NCI-H1048 (cell line): ENCODE measurements around the gene DNAJA1.
"Not testable (repeated sequence)": the region's sequence is repeated elsewhere in the genome, so short reads cannot be mapped to it uniquely, and the experiment has no call there.

Experiments used
- DNase-seq: peaks from one replicate; lab custom pipeline; 2025; lab: John Stamatoyannopoulos, UW

Gene DNAJA1

DNA sequence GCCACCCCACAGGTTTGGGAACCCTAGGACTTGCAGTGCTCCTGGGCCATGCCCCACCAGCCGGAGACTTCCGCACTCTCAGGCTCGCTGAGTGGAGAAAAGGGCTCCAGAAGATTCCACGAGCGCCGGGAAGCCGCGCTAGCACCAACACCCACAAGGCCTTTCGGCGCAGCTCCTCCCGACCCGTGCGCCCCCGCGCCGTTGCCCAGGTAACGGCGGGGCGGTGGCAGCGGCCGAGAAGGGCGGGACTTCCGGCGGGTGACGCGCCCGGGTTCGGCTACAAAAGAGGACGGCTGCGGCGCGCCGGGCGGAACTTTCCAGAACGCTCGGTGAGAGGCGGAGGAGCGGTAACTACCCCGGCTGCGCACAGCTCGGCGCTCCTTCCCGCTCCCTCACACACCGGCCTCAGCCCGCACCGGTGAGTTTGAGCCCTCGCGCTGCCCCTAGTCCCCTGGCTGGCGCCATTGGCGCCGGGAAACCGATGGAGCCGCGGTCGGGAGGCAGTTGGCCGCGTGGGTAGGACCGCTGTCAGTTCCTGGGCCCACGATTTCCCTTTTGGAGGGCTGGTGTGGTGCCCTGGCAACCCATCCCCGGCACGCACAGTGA, at the start of gene DNAJA1:
TSS of gene DNAJA1 (plus strand) at position 308 of the 606 bp plus-strand sequence. CDS start 1,212 bp downstream, outside the sequence.
- DNase-seq: peak; percentile 80

- no peak for DNase-seq
These were observed 47.0 kb upstream of the DNAJA1 start for GRCh38 chr9:32978051-32978450.

GRCh38 chr9:32986971-32987370, 38.1 kb upstream of the DNAJA1 start:
- no peak for DNase-seq

- no peak for DNase-seq
These were observed 35.4 kb upstream of the DNAJA1 start for GRCh38 chr9:32989660-32990059.

GRCh38 chr9:32991897-32992594, 33.0 kb upstream of the DNAJA1 start:
- DNase-seq: no peak

GRCh38 chr9:32992595-32993238, 32.4 kb upstream of the DNAJA1 start:
- no peak for DNase-seq

- not testable (repeated sequence) for DNase-seq
These were observed 24.4 kb upstream of the DNAJA1 start for GRCh38 chr9:33000682-33001055.

- not testable (repeated sequence) for DNase-seq
These were observed 19.7 kb upstream of the DNAJA1 start for GRCh38 chr9:33005335-33005734.

- DNase-seq: no peak
These were observed 17.3 kb upstream of the DNAJA1 start for GRCh38 chr9:33007755-33008154.

DNA sequence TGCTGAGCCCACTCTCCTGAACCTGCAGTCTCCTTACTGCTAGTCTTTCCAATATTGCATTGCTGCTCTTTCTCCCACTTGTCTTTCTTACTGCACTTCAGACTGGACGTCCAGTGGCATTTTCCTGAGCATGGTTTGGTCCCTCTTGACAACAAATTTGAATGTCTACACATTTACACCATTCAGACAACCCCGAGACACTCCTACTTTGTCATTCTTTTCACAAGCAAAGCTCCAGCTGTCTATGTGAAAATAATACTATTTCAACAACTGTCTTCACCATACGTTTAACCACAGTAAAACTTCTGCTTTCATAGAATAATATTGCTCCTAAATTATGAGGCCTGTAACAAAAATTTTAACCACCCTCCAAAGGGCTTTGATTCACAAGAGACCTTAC, 13.2 kb upstream of the DNAJA1 start:
- DNase-seq: no peak

GRCh38 chr9:33012328-33013069, 12.6 kb upstream of the DNAJA1 start:
- no peak for DNase-seq

DNA sequence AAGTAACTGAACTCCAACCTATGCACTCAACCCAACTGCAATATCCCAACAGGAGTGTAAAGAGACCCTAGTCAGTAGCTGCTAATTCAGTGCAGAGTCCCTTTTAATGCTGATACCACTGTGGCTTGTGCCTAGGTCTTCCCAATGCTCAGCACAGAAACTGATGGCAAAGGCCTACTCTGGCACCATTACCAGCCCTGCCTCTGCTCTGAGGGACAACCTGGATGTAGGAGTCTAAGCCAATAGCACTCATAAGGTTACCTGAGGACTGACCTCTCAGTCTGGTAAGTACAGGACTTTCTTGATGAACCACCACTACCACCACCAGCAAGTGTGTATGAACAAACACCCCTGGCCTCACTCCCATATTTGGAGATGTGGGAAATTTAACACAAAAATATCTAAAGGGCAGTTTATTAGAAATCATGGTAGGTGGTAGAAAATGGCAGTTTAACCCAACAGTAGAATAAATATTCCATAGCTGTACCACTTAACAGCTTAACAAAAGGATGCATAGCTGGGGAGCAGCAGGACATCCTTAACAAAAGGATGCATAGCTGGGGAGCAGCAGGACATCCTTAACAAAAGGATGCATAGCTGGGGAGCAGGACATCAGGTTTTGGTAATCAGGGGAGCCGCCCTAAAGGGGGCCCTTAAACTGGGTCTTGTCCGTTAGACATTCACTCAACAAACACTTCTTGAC, 11.0 kb upstream of the DNAJA1 start:
- no peak for DNase-seq

GRCh38 chr9:33014665-33015014, 10.4 kb upstream of the DNAJA1 start:
- no peak for DNase-seq

- no peak for DNase-seq
These were observed 7.6 kb upstream of the DNAJA1 start for GRCh38 chr9:33017283-33018041.

DNA sequence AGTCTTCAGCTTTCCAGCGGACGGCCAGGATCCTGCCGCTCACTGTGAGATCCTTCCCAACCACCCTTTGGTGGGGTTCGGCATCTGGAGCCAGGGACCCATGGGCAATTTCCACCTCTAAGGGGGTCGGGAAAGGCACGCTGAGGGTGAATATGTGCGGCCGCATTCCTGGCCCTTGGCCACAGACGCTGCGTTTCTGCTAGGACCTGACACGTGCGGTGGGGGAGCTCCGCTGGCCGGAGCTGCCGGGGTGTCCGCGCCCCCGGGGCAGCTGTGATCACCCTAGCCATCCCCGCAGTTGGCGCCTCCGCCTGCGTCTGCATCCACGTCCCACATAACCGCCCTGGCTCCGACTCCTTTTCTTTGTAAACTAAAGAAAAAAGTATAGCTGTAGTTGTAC, 5.3 kb upstream of the DNAJA1 start:
- DNase-seq: no peak

DNA sequence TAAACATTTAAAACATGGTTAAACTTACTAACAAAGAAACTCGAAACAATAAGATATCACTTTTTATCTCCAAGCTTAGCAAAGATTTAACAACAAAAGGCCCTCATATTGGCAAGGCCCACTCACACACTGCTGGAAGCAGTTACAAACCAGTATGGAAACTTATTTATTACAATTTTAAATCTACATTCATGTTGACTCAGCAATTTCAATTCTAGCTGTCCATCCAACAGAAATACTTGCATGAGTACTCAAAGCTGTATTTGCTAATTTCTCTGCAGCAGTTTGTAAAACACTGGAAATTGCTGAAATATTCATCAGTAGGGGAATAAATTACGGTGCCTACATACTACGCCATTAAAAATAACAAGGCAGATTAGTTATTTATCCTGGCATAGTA, 2.8 kb upstream of the DNAJA1 start:
- DNase-seq: no peak

- no peak for DNase-seq
These were observed 2.3 kb upstream of the DNAJA1 start for GRCh38 chr9:33022755-33023154.

DNA sequence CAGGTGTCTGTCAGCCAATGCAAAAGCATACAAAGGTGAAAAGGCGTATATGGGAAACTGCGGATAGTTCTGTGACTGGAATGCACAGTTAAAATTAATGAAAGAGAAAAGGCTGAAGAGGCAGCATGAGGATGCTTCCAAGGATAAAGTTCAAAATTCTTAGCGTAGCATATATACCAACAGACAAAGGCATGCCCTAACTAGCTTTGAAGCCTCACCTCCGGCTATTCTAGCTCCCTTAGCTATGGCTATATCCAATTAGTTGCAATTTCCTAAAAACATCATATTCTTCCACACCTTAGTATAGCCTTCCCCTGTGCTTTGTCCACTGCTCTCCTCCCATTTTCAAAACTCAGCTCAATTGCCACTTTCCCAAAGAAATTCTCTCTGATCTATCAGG, 1.4 kb upstream of the DNAJA1 start:
- DNase-seq: no peak

DNA sequence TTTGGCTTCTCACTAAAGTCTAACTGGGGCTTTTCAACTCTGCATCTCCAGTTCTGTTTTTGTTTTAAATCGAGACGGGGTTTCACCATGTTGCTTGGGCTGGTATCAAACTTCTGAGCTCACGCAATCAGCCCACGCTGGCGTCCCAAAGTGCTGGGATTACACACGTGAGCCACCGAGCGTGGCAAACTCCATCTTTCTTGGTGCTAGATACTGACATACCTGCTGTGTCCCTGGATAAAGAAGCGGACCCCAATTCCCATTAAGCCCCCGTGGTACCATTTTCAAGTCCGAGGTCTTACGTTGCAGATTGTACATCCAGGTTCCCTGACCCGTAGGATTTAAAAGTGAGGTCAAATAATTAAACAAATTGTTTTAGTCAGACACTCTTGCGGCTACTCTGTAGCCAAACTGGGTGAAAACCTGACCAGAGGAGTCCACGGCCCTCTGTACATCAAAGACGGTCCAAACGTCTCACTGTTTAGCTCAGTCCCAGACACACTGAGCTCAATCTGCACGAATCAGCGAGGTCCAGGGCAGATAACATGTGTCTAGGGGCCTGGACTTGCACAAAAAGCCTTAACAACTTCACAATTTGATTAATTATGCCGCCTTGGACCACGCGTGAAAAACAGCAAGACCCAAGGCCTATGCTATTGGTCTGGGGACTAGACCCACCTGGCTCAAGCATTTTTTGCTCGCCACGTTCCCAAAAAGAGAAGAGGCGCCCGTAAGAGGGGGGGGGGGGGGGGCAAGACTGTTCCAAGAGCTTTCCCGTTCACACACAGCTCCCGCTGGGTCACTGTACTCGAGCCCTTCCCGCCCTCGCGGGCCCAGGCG, 727 bp upstream of the DNAJA1 start:
- no peak for DNase-seq

DNA sequence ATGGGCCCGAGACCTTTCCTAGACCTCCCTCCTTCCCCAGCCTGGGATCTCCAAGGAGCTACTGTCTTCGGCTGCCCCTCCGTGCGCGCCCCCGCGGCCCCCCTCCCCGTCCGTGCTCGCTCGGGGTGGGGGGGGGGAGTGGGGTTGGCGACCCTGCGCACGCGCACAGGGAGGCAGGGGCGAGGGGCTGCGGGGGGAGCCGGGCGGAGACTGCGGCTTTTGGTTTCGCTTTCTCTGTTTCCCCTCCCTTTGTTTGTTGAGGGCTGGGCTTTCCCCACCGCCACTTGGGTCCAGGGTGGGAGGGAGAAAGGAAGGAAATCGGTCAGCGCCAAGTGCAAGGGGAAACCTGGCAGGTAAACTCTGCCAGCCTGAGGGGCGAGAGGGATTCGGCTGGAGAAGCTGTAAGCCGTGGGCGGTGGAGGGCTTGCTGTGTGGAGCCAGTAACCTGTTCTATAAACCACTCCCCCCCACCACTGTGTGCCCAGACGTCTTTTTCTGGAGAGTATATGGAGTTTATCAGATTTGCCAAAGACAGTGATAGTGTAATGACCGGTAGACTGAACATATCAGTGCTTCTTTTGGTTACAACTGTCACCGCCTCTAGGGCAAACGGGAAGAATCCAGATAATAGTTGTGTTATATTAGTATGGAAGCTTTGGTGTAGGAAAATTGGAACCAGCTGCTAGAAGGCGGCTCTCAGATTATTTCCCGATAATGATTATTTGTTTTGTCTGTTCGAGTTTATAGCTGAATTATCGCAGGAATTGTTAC, 684 bp downstream of the DNAJA1 start:
- no peak for DNase-seq
